Kidney tubule cell (primary cell): ENCODE data around the gene MAGI2.

Experiments
- DNase-seq: peaks from one replicate; pipeline ENCODE4 v3.0.0-alpha.2; 2018; ENCODE audit warnings: low spot score

Gene MAGI2

DNA sequence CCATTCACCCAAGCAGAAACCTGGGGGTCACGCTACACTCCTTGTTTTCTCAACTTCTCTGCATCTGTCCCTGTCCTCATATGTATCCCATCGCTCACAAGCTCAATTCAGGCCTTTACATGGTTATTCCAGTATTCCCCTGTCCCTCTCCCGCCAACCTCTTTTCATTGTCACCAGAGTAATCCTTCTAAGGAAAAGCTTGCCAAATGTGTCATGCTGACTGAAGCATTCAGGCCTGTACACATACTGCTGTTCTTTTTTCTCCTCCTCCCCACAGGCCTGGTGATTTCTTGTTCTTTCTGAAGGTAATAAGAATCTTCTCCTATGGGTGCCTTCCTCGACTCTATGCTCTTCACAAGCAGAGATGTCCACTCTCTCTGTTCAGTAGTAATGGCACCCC is 1372.7 kb downstream of the MAGI2 start:
- DNase-seq: no peak

DNA sequence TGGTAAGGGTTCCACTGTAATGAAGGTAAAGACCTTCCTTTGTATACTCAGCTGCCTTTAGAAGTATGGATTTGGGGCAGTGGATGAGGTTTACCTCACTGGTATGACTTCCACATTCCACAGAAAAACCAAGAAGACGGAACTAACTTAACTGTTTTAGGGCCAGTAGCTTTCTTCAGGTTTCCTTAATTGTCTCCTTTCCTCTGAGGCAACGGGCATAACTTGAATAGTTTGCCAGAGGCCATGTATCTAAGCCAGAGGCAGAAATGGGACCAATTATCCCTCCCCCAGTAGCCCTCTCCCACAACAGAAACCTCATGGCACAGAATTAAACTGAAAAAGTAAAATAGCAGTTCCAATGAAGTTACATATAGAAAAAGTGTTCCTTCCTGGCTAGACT is 1373.2 kb downstream of the MAGI2 start:
- DNase-seq: no peak

DNA sequence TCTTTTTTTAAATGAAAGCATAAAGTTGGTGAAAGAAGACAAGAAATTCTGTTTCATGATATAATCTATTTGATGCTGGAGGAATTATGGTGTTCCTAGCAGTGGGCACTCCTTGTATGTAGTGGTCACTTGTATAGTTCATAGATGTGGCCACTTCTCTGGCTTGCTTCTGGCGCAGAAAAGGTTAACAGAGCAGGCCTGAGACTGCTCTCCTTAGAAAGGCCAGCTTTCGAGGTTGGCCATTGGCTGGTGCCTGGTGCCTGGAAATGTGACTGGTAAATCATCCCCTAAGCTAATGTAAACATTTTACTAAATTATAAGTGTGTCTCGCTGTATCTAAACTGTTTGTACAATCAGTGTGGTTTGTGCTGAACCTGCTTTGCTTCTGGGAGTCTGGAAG is 1378.8 kb downstream of the MAGI2 start:
- DNase-seq: no peak

DNA sequence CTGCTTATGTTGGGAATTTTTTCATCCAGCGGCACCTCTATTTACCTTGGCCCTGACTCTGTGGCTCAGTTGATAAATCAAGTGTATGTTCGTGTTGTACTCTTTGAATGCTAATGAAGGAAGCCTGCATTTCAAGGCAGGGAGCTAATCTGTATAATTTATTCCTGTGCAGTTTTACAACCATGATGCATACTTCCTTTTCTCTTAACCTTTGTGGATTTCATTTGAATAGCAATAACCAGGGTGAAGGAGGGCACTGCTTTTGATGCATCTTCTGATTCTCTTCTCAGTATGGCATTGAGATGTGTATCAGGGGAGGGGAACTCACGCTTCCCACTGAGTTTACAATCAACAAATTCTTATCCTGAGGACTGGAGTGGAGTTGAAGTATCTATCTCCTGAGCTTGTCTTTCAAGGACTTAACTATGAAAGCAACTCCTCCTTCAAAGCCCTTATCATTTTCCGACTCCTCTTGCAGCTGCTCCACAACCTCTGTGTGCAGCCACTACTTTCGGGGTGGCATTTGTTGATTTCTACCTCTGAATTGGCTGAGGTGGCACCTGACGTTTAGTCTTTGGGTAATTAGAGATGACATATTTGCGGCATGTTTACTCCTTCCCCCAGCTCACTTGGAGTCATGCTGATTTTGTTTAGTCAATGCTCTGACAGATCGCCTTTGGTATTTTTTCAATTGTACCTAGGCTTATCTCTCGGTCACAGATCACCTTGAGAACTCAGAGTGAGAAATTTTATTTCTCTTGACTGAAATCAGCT is 1379.7 kb downstream of the MAGI2 start:
- peak; percentile 9 for DNase-seq

DNA sequence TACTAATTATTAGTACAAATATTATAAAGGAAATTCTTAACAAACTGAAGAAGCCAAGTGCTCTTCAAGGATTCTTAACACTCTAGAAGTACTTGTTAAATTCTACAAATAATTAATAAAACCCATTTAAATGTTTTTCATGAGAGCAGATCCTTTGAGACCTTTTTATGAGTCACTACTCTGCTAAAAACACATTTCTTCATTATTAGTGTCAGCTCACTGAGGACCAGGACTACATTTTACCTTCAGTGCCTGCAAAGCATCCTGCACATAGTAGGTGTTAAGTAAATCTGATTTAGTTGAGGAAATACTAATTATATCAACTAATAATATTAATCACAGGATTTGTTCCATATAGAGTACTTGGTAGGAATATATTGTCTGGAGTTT is 1381.3 kb downstream of the MAGI2 start:
- DNase-seq: no peak

DNA sequence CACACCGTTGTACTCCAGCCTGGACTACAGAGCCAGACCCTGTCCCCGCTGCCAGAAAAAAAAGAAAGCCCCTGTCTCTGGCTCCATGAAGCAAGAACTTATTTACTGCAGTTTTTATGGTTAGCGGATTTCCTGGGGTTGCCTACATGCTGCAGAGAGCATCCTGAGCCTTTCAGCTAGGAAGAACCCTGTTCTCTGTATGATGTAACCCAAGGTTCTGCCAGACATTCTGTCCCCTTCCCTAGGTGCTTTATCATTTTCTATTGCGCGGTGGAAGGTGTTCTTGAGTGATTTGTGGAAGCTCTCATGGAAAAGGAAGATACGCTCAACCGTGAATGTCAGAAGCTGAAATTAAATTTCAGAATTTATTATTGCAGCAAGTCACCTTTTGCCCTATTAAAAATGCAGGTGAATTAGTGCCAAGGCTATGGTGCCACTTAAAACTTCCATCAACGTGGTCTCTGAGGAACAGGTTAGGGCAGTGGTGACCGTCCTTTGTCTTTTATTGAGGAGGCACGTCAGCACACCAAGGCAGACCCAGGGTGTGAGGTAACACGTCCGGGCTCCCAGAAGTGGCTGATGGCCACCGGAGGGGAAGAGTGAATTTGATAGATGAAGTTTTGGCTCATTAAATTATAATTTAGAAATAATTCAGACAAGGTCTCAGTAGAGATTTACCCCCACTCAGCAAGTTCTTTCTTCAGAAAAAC is 1381.8 kb downstream of the MAGI2 start:
- no peak for DNase-seq

DNA sequence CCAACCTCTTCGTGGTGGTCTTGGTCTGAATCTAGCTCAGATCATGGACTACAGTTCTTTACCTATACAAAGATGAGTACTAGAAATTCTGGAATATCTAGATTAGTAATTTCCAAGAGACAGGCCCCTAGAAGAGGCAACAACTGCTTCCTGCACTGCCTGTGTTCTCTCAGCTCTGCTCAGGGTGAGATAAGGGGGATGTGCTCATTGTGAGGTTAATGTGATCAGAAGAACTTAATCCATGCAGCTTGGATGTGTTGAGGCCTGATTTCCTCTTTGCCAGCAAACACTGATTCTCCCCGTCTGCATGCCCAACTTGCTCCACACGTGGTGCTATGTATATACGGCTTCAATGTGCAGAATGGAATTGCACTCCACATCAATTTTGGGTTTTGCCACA is 1386.9 kb downstream of the MAGI2 start:
- DNase-seq: no peak

DNA sequence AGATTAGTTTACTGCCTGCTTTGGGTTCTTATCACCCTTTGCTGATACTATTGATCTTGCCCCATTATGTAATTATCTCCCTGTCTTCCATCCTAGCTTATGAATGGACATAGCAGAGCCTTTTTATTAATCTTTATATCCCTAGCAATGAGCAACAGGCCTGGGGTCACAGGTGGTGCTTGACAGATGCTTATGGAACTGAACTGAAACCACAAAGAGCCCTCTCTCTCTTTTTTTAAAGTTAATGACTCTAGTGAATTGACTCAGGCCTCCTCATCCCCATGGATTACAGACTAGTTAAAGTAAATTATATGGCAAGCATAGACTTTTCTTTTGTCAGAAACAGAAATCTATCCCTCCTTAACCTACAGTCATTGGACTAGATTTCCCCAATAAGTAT is 1389.7 kb downstream of the MAGI2 start:
- peak; percentile 7 for DNase-seq

DNA sequence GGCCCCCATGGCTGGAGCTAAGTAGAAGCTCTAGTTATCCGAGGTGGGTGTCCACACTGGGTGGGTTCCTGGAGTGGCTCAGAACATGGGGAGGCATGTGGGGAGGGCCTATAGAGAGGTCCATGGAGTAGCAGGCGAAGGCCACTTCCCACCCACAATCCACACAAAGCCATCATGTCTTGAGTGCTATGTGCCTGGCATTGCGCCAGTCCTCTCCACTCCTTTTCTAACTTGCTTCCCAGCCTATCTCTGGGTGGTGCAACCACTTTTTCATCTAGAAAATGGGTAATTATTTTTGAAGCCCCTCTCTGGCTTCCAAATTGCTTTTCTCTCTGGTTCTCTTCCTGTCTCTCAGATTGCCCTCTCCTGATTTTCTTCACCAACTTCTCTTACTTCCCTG is 1391.3 kb downstream of the MAGI2 start:
- DNase-seq: no peak

DNA sequence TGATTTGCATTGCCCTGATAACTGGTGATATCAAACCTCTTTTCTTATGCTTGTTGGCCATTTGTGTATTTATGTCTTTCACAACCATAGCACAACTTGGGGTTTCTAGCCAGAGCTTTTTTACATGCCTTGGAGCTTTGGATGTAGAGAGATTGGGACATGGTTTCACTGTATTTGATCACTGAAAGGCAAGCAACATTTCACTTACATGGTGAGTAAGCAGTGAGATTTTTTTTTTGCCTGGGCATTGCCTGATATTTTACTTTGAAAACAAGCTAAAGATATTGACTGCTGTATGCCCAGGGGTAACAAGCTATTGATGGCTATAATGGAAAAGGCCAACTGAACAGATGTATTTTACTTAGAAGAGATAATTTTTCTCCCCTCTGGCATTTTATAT is 1395.9 kb downstream of the MAGI2 start:
- no peak for DNase-seq

DNA sequence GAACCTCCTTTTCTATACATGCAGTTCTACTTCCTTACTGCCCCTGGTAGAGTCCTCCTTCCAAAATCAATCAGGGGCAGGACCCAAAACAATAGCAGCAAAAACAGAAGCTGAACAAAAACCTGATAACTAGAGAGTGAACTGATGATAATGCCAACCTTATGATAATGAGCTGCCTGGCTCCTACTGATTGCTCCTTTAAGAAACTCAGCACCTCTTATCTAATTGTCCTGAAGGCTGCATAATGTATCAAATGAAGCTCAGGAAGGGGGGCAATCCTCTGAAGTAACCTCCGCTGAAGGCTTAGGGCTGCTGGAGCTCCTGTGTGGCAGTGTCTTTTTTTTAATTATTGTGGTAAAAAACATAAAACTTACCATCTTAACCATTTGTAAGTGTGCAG is 1397.9 kb downstream of the MAGI2 start:
- DNase-seq: no peak

DNA sequence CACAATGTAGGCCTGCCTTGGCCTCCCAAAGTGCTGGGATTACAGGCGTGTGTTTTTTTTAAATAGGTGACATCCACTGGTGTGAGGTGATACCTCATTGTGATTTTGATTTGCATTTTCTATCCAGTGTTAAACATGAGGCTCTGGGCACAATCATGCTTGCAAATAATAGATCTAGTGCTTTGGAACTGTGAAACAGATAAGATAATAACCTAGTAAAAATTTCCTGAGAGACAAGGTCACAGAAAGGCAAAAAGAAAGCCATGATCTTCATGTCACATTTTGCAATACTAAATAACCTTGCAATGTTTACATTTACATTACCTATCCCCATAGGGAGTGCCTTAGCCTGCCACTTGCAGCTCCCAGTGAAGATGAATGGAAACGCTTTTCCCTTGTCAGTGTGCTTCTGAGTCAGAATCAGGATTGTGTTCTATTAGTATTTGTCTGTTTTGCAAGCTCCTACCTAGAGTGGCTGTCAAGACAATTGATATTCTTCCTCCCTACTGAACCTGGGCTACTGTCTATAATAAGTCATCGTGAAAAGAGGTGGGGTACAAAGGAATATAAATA is 1398.4 kb downstream of the MAGI2 start:
- no peak for DNase-seq

DNA sequence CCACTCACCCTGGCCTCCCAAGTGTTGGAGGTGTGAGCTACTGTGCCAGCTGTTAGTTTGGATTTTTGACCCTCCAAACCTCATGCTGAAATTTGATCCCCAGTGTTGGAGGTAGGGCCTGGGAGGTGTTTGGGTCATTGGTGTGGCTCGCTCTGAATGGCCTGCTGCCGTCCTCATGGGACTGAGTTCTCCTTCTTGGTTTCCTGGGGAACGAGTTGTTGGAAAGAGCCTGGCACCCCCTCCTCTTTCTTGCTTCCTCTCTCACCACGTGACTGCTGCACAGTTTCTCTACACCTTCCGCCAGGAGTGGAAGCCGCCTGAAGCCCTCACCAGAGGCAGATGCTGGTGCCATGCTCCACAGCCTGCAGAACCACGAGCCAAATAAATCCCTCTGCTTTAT is 1401.4 kb downstream of the MAGI2 start:
- DNase-seq: no peak

DNA sequence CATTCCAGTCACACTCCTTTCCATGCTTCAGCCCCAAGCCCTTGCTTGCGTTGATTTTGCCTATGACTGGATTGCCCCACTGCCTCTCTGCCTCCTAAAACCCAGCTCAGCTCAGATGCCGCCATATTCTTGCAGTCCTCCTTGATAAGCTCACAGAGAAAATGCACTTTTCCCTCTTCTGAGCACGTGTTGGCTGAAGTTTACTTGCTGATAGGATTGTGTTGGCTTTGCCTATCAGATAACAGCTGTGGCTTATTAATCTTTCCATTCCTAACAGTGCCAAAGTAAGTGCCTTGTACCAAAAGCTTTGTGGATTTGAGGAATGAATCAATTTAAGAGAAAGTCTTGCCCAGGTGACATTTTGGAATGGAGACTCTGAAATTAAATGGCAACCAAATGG is 1405.7 kb downstream of the MAGI2 start:
- no peak for DNase-seq

DNA sequence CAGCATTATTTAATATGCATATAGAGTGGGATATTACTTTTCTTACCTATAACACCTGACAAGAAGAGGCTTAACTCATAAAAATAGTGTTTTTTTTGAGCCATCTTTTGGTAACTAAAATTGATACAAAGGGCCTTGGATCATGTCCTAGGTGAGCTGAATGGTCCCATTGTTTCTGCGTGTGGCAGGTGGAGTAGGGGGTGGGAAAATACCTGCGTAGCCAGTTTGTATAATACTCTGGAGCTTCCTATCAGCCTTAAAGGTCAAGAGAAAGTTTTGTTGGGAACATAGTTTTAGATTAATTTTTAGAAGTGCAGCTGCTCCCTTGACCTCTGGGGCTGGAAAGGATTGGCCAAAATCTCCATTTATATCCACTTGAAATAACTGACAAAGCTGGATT is 1410.3 kb downstream of the MAGI2 start:
- DNase-seq: no peak

DNA sequence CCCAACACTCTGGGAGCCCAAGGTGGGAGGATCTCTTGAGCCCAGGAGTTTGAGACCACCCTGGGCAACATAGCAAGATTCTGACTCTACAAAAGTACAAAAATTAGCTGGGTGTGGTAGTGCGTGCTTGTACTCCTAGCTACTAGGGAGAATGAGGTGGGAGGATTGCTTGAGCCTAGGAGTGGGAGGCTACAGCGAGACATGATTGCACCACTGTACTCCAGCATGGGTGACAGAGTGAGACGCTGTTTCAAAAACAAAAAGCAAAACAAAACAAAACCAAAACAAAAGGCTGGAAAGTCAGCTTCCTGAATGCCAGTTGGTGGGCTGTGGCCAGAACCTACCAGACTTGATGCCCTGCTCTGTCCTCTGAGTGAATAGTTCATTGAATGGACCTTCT is 1412.0 kb downstream of the MAGI2 start:
- DNase-seq: no peak

DNA sequence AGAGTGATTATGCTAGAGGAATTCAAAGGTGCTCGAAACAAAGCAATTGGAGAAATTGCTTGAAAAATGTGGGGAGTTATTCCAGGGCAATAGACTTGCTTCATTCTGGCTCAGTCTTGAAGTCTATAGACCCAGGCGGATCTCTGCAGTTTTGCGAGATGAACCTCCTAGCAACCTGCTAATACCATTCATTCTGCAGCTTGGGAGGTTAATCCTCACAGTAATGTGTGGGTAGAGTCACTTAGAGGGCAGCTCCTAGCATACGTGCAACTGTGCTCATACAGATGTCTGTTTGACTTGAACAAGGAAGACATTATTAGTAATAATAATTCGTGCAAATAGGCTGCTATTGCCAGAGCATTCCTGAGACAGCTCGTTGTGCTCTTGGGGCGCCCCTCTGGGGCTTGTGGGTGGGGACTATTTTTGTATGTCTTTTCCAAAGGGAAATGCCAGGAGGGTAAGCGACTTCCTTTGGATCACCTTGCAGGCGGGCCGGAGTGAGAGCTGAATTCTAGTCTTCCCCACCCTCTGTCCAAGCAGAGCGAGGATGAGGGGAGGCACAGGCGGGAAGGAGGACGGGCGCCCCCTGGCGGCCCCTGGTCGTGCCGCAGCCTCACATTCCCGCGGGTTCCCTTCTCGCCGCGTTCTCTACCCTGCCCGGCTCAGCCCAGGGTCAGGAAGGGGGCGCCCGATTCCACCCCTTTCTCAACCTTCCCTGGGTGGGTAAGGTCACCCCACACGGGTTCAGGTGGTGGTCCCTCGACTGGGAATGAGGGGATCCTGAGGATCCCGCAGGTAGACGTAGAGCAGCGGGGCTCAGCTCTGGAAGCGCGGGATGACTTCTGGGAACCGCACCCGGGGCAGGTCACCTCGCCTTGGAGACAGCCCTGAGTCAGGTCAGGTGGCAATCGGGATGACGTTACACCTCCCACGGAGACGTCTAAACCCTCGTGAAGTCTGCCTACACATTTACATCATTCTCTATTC is 1413.4 kb downstream of the MAGI2 start:
- DNase-seq: peak; percentile 11

DNA sequence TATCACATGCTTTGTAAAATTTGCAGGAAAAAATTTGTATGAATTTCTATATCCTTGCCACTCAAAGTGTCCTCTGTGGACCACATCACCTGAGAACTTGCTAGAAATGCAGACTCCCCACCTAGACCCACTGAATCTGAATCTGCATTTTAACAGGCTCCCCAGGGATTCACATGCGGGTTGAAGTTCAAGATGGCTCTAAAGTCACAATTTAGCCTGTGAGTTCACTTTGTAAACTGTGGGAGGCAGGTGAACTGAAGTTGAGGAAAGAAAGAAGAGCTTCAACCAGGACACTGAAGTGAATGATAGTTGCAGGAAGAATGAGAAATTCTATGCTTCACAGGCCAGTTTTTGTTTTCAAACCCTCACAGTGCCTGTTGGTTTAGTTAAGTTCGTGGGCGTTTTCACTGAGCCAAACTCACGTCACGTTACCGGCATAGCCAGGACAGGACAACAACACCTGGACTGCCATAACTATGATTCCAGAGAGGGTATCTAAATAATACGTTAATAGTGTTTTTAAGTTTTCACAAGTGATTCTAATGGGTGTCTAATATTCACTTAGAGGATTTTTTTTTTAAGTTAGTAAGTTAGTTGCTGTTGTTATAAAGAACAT is 1414.9 kb downstream of the MAGI2 start:
- DNase-seq: no peak

DNA sequence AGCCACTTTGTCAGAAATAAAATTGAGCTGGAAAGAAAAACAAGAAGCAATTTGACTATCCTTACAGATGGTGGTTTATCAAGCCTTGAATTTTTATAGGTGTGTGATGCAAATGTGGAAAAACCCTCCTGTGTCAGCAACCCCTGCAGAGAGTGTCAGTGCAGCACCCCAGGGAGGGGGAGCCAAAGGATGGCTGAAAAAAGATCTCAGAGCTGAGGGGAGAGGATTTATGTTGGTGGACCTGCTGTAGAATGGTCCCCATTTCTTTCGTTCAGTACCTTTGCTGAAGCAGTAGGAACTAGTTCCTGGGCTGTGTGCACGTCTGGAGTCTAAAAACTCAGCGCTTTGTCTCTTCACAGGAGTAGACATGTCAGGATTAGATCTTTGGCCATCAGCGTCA is 1415.9 kb downstream of the MAGI2 start:
- DNase-seq: no peak

DNA sequence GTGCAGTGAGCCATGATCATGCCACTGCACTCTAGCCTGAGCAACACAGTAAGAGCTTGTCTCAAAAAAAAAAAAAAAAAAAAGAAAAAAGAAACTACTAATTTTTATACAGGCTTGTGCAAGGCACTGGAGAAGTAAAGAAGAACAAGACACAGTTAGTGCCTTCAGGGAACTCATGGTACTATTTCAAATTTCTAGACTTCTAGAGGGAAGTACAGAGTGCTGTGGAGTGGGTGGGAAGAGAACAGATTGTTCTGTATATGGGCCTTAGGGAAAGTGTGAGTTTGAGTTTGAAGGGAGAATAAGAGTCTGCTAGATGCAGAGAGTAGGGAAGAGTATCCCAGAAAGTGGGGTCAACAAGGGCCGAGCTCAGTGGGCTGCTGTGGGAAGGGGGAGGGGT is 1420.1 kb downstream of the MAGI2 start:
- DNase-seq: no peak

DNA sequence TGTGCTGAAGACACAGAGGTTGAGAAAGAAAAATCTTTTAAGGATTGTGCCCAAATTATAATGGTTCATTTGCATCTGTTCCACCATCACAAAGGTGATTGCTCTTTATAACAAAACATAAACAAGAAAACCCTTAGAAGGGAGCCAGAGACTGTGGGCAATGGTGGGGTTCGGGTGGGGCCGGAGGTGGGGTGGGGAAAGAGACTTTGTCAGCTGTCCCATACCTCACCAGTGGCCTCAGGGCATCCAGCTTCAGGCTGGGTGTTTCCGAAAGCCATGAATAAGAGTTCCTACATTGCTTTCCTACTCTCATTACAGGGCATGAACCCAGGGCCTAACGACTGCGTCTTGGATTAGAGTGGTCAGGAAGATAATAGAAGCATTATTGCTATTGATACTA is 1427.0 kb downstream of the MAGI2 start:
- no peak for DNase-seq

DNA sequence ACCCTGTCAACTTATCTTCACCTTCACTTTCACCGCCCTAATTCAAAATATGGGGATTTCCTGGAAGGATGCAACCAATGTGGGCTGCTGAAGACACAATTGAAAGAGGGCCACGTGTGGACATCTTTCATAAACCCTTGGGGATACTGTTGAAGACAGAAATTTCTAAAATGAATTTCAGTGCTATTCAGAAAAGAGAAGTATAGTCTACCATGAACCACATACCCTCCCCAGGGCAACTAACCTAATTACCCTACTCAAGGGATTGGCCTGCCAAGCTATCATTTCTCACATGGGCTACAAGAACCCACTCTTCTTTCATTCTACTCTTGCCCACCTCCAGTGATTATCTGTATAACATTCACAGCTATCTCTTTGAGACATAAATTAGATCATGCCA is 1428.9 kb downstream of the MAGI2 start:
- no peak for DNase-seq
